ENCODE data around the gene TIMM10. TPM values are rescaled to one million over a fixed set of nuclear protein-coding genes. Genes with fewer than 3 reads are reported as not detected.

The TIMM10 gene
- total RNA-seq, 6 experiments from 2014 or later, result 19.6 to 48.5 (median 39.0) TPM

GRCh38 chr11:57499413-57499982 is 31.1 kb downstream of the TIMM10 start:
- Histone ChIP-seq H3K27ac (peak overlapping the region; percentile 65 to 95 (median 86)), H3K4me1 (peaks cover 0 to 94% (median 50%) of the 10 kb centered on the region in 4 donors), H3K36me3 (peaks cover 0 to 15% (median 8%) of the 10 kb centered on the region in 4 donors), H3K4me3 (peak overlapping the region in 2 of 3 donors; percentile 33), H3K27me3 (no peaks in the 10 kb centered on the region), H3K9me3 (no peaks in the 10 kb centered on the region)
- DNase-seq (peak; percentile 98 to 100 (median 99)), ATAC-seq (peak; percentile 78 to 91 (median 83))
- TF ChIP-seq POLR2A (IDR thresholded peaks at IDR 0.05) (peak; percentile 71), CTCF (IDR thresholded peaks at IDR 0.05) (no peak)
- 22% methylated on average over 26 of the region's 35 CpGs for WGBS (ENCODE audit: insufficient coverage, low coverage, low lambda C conversion rate, missing lambda C conversion rate)
- intact Hi-C loops (cut with DNase I), result no loop called here

- H3K4me1 ChIP-seq, result peaks cover 0 to 95% (median 50%) of the 10 kb centered on the region in 4 donors
These were observed 32.0 kb downstream of the TIMM10 start for GRCh38 chr11:57498540-57498939.

GRCh38 chr11:57497303-57498247 is 33.0 kb downstream of the TIMM10 start:
- ATAC-seq (peak; percentile 34 to 59 (median 37)), DNase-seq (peak; percentile 55 to 81 (median 74))
- intact Hi-C loops (cut with DNase I), result no loop called here
- Histone ChIP-seq H3K9me3 (no peaks in the 10 kb centered on the region), H3K36me3 (peaks cover 0 to 27% (median 10%) of the 10 kb centered on the region in 4 donors), H3K27me3 (no peaks in the 10 kb centered on the region), H3K4me1 (peaks cover 0 to 88% (median 46%) of the 10 kb centered on the region in 4 donors), H3K27ac (peak overlapping the region; percentile 34 to 95 (median 86)), H3K4me3 (peak overlapping the region in 2 of 3 donors; percentile 13 to 18)
- WGBS (ENCODE audit: insufficient coverage, low coverage, low lambda C conversion rate, missing lambda C conversion rate), result 50% methylated on average over 12 of the region's 15 CpGs
- TF ChIP-seq POLR2A (IDR thresholded peaks at IDR 0.05) (no peak), CTCF (IDR thresholded peaks at IDR 0.05) (no peak)

More at GRCh38 chr11:57498540-57498939, 32.0 kb downstream of the TIMM10 start:
- H3K36me3 ChIP-seq, result peaks cover 0 to 24% (median 10%) of the 10 kb centered on the region in 4 donors
- peak overlapping the region in 2 of 3 donors; percentile 33 for H3K4me3 ChIP-seq
- no peak for TF ChIP-seq CTCF (IDR thresholded peaks at IDR 0.05)
- peak; percentile 27 for TF ChIP-seq POLR2A (IDR thresholded peaks at IDR 0.05)
- intact Hi-C loops (cut with DNase I), result no loop called here
- no peaks in the 10 kb centered on the region for H3K9me3 ChIP-seq
- peak in 2 of 3 donors; percentile 83 to 90 for DNase-seq
- peak overlapping the region in 2 of 3 donors; percentile 86 to 95 for H3K27ac ChIP-seq
- peak; percentile 11 to 46 (median 32) for ATAC-seq
- WGBS (ENCODE audit: insufficient coverage, low coverage, low lambda C conversion rate, missing lambda C conversion rate), result 45% methylated on average over 4 of the region's 6 CpGs
- H3K27me3 ChIP-seq, result no peaks in the 10 kb centered on the region

- Histone ChIP-seq H3K4me3 (peak overlapping the region in 2 of 3 donors; percentile 6 to 10), H3K36me3 (peaks cover 0 to 33% (median 14%) of the 10 kb centered on the region in 4 donors), H3K27me3 (no peaks in the 10 kb centered on the region), H3K9me3 (no peaks in the 10 kb centered on the region), H3K4me1 (peaks cover 0 to 75% (median 40%) of the 10 kb centered on the region in 4 donors), H3K27ac (peak overlapping the region in 2 of 3 donors; percentile 86 to 95)
- 33% methylated on average over 6 of the region's 9 CpGs for WGBS (ENCODE audit: insufficient coverage, low coverage, low lambda C conversion rate, missing lambda C conversion rate)
- DNase-seq (peak in 2 of 3 donors; percentile 84 to 86), ATAC-seq (peak in 3 of 4 donors; percentile 3 to 5 (median 3))
- intact Hi-C loops (cut with DNase I), result no loop called here
- no peak for TF ChIP-seq POLR2A (IDR thresholded peaks at IDR 0.05)
- no peak for TF ChIP-seq CTCF (IDR thresholded peaks at IDR 0.05)
These were observed 34.3 kb downstream of the TIMM10 start for GRCh38 chr11:57496109-57496820.

Measured in right lobe of liver (tissue), 6 donors.